K562 (cell line): ENCODE measurements around the gene KRTAP10-9. TPM values are rescaled to one million over a fixed set of nuclear protein-coding genes. Genes with fewer than 3 reads are reported as not detected.

Experiments
- BHLHE40 ChIP-seq: IDR thresholded peaks from 2 replicates; pipeline ENCODE4 v1.6.1; 2011; ENCODE audit warnings: low read length, improper control_type of control experiment
- CBFA2T2 ChIP-seq: fragments of 450-650 bp; conservative IDR thresholded peaks from 2 replicates; pipeline ENCODE4 v1.6.1; 2017; ENCODE audit warnings: mild to moderate bottlenecking
- CHD7 ChIP-seq: fragments of 200-600 bp; sonication (generic); IDR thresholded peaks from one replicate; pipeline ENCODE4 v1.6.1; 2012; ENCODE audit warnings: mild to moderate bottlenecking, low read depth, low read length, inconsistent platforms
- E2F3 ChIP-seq: fragments of 250-450 bp; sonication (Bioruptor Pico); IDR thresholded peaks from 2 replicates; pipeline ENCODE4 v1.4.0; 2020; ENCODE audit warnings: mild to moderate bottlenecking
- ZNF140 ChIP-seq: fragments of 250-450 bp; sonication (Bioruptor Pico); IDR thresholded peaks from 2 replicates; pipeline ENCODE4 v1.8.0; 2021; ENCODE audit warnings: moderate library complexity, mild to moderate bottlenecking, inconsistent platforms
- polyA plus RNA-seq, 8 experiments: library from polyadenylated mRNA; depleted of rRNA in 4 of 8; stranded (reverse) in 5 of 8; unstranded in 3 of 8; fragments of >200 nt; fragmentation: Nextera tagmentation in 2 of 8; fragmentation: Illumina TruSeq in 1 of 8; extraction: Ambion mirVana in 2 of 8; extraction: Trizol in 1 of 8; gene quantifications; 2 replicates each; pipeline versions ENCODE4 v1.2.1 to v1.2.3, GENCODE V29; 2011 to 2014; ENCODE audit warnings: inconsistent platforms in 1 of 8, missing spikeins in 1 of 8
- total RNA-seq, 7 experiments: library from RNA; depleted of rRNA in 6 of 7; stranded (reverse); fragments of >200 nt in 6 of 7; fragmentation: Illumina TruSeq in 2 of 7; extraction: Trizol in 2 of 7; gene quantifications; 2 replicates each; pipeline versions ENCODE4 v1.2.1 to v1.2.3, GENCODE V29; 2011 to 2021; ENCODE audit warnings: low replicate concordance in 1 of 7

The KRTAP10-9 gene
- total and polyA plus RNA-seq, 9 of the 15 experiments (the other 6 are each of a cell fraction or from before 2014, with no cell fraction given), result not detected

GRCh38 chr21:44636209-44637017 lies 9.5 kb downstream of the KRTAP10-9 start (continued):
- TF ChIP-seq CHD7 (no peak), E2F3 (CRISPR knock-in tag) (no peak), BHLHE40 (no peak), ZNF140 (CRISPR knock-in tag) (no peak), CBFA2T2 (no peak)
